GM12878 (cell line): ENCODE data around the gene GAD2. TPM values are rescaled to one million over a fixed set of nuclear protein-coding genes. Genes with fewer than 3 reads are reported as not detected.

Source experiments
- ATAC-seq: fragments of 200-7000 bp; cut with Tn5 transposase; 3 replicates; pipeline ENCODE4 v1.9.1; 2020; ENCODE audit warnings: mild to moderate bottlenecking, moderate library complexity
- BruUV-seq: library from RNA; stranded (reverse); fragments of 400-500 nt; replicated peaks from 2 replicates; lab custom pipeline; 2021; lab: Mats Ljungman, UMichigan
- CTCF ChIA-PET: fragments of 300-600 bp; sonication (Branson Sonifier 250); formaldehyde crosslinking; extraction: SDS; loops from one replicate; lab custom pipeline; 2021; ENCODE audit warnings: inconsistent platforms; lab: Yijun Ruan, JAX
- POLR2A ChIA-PET: fragments of 350-600 bp; formaldehyde crosslinking; extraction: SDS; loops from one replicate; lab custom pipeline; 2021; ENCODE audit warnings: inconsistent platforms; lab: Charles Lee
- RAD21 ChIA-PET: fragments of 300-600 bp; sonication (Branson Sonifier 250); formaldehyde crosslinking; loops from one replicate; lab custom pipeline; 2023; ENCODE audit warnings: antibody characterized with exemption; ENCODE audit not compliant: unreplicated experiment; lab: Charles Lee
- SMC1A ChIA-PET: fragments of 300-600 bp; sonication (Branson Sonifier 250); formaldehyde crosslinking; loops from one replicate; lab custom pipeline; 2023; ENCODE audit not compliant: unreplicated experiment, uncharacterized antibody; lab: Charles Lee
- DNase-seq: peaks from one replicate; pipeline ENCODE4 v3.0.0-alpha.2; 2011; ENCODE audit warnings: low read depth, low spot score
- FAIRE-seq: peaks from 3 replicates; lab custom pipeline; 2011; peaks lifted over from hg19 to GRCh38; lab: Jason Lieb, UNC
- H2AFZ ChIP-seq: 2 replicates; pipeline ENCODE4 v1.6.0; 2011; ENCODE audit warnings: low read depth, low read length, control low read depth; ENCODE audit not compliant: control insufficient read depth
- H3K27ac ChIP-seq: 2 replicates; pipeline ENCODE4 v1.5.1; 2011; ENCODE audit warnings: control low read depth; ENCODE audit not compliant: control insufficient read depth, insufficient read depth
- H3K27me3 ChIP-seq, 2 experiments: replicated peaks in 1 of 2; 2 replicates each; pipeline versions ENCODE4 v1.6.0 to v1.6.1; 2011; ENCODE audit warnings: low read length in 1 of 2; ENCODE audit not compliant: control insufficient read depth in 2 of 2, insufficient read depth in 2 of 2
- H3K36me3 ChIP-seq, 2 experiments: 2 replicates each; pipeline ENCODE4 v1.5.1; 2011; ENCODE audit warnings: low read length in 1 of 2; ENCODE audit not compliant: control insufficient read depth in 2 of 2, insufficient read depth in 2 of 2
- H3K4me1 ChIP-seq: 2 replicates; pipeline ENCODE4 v1.6.1; 2011; ENCODE audit warnings: mild to moderate bottlenecking, low read length, moderate library complexity, mixed read lengths; ENCODE audit not compliant: control insufficient read depth, insufficient read depth
- H3K4me2 ChIP-seq: 2 replicates; pipeline ENCODE4 v1.6.0; 2011; ENCODE audit warnings: control low read depth; ENCODE audit not compliant: control insufficient read depth, insufficient read depth
- H3K4me3 ChIP-seq: fragments of 200-600 bp; sonication (generic); 2 replicates; pipeline ENCODE4 v1.5.1; 2016
- H3K79me2 ChIP-seq: 2 replicates; pipeline ENCODE4 v1.6.0; 2011; ENCODE audit warnings: low read length; ENCODE audit not compliant: control insufficient read depth, insufficient read depth
- H3K9ac ChIP-seq: 2 replicates; pipeline ENCODE4 v1.8.0; 2011; ENCODE audit warnings: low read length, control low read depth, mixed read lengths; ENCODE audit not compliant: control insufficient read depth, insufficient read depth
- H3K9me3 ChIP-seq: replicated peaks from 3 replicates; pipeline ENCODE4 v1.5.1; 2011; ENCODE audit warnings: mild to moderate bottlenecking, low read length; ENCODE audit not compliant: control insufficient read depth, insufficient read depth
- H4K20me1 ChIP-seq: 2 replicates; pipeline ENCODE4 v1.6.0; 2011; ENCODE audit not compliant: control insufficient read depth, insufficient read depth
- BHLHE40 ChIP-seq, 2 experiments: fragments of 450-650 bp in 1 of 2; IDR thresholded peaks; 2 replicates each; pipeline ENCODE4 v1.6.1; 2011 to 2017; ENCODE audit warnings: low read depth in 2 of 2, borderline replicate concordance in 1 of 2, improper control_type of control experiment in 1 of 2, low read length in 1 of 2, mild to moderate bottlenecking in 1 of 2
- CREB1 ChIP-seq: IDR thresholded peaks from 2 replicates; pipeline ENCODE4 v1.6.1; 2012; ENCODE audit warnings: low read depth, mild to moderate bottlenecking, inconsistent platforms
- DPF2 ChIP-seq: fragments of 450-650 bp; IDR thresholded peaks from 2 replicates; pipeline ENCODE4 v1.6.1; 2017; ENCODE audit warnings: mild to moderate bottlenecking
- EED ChIP-seq: sonication (generic); IDR thresholded peaks from 2 replicates; pipeline ENCODE4 v1.6.1; 2016; ENCODE audit warnings: antibody characterized with exemption, low read depth
- ETV6 ChIP-seq, 2 experiments: fragments of 450-650 bp in 1 of 2; IDR thresholded peaks in 1 of 2; conservative IDR thresholded peaks in 1 of 2; 2 replicates each; pipeline ENCODE4 v1.6.1; 2014; ENCODE audit warnings: antibody characterized with exemption in 1 of 2, borderline replicate concordance in 1 of 2, low read depth in 1 of 2, mild to moderate bottlenecking in 1 of 2, moderate library complexity in 1 of 2
- FOXM1 ChIP-seq: IDR thresholded peaks from 2 replicates; pipeline ENCODE4 v1.6.1; 2012; ENCODE audit warnings: low read depth, mild to moderate bottlenecking, inconsistent platforms, low read length, moderate library complexity
- IKZF2 ChIP-seq, 2 experiments: fragments of 450-650 bp; IDR thresholded peaks; 2 replicates each; pipeline ENCODE4 v1.6.1; 2017; ENCODE audit warnings: mild to moderate bottlenecking in 2 of 2, moderate library complexity in 2 of 2
- JUND ChIP-seq: IDR thresholded peaks from 2 replicates; pipeline ENCODE4 v1.6.1; 2012; ENCODE audit warnings: low read depth, mild to moderate bottlenecking, low read length, improper control_type of control experiment, moderate library complexity
- LARP7 ChIP-seq: fragments of 450-650 bp; IDR thresholded peaks from 2 replicates; pipeline ENCODE4 v1.6.1; 2017; ENCODE audit warnings: mild to moderate bottlenecking
- MEF2A ChIP-seq: IDR thresholded peaks from 2 replicates; pipeline ENCODE4 v1.6.1; 2011; ENCODE audit warnings: low read depth, mild to moderate bottlenecking, low read length, moderate library complexity; ENCODE audit not compliant: insufficient read depth
- MTA2 ChIP-seq: fragments of 450-650 bp; IDR thresholded peaks from 2 replicates; pipeline ENCODE4 v1.6.1; 2016; ENCODE audit warnings: low read depth, mild to moderate bottlenecking, moderate library complexity
- NFIC ChIP-seq: IDR thresholded peaks from 2 replicates; pipeline ENCODE4 v1.6.1; 2012; ENCODE audit warnings: low read depth, mild to moderate bottlenecking, inconsistent platforms, low read length, moderate library complexity
- NFYA ChIP-seq: IDR thresholded peaks from 2 replicates; pipeline ENCODE4 v1.6.1; 2011; ENCODE audit warnings: low read depth, mild to moderate bottlenecking, low read length, improper control_type of control experiment, borderline replicate concordance
- NFYB ChIP-seq: IDR thresholded peaks from 2 replicates; pipeline ENCODE4 v1.6.1; 2011; ENCODE audit warnings: low read depth, mild to moderate bottlenecking, low read length, improper control_type of control experiment, moderate library complexity; ENCODE audit not compliant: insufficient read depth
- POLR2AphosphoS2 ChIP-seq: IDR thresholded peaks from 2 replicates; pipeline ENCODE4 v1.6.1; 2011; ENCODE audit warnings: low read depth, mild to moderate bottlenecking, low read length, improper control_type of control experiment, moderate library complexity
- RAD21 ChIP-seq: IDR thresholded peaks from 2 replicates; pipeline ENCODE4 v1.6.1; 2011; ENCODE audit warnings: mild to moderate bottlenecking, low read depth, low read length, moderate library complexity; ENCODE audit not compliant: insufficient read depth
- RAD51 ChIP-seq: fragments of 450-650 bp; IDR thresholded peaks from 2 replicates; pipeline ENCODE4 v1.6.1; 2016; ENCODE audit warnings: moderate library complexity, mild to moderate bottlenecking, inconsistent platforms
- RB1 ChIP-seq: fragments of 450-650 bp; formaldehyde crosslinking; IDR thresholded peaks from 2 replicates; pipeline ENCODE4 v1.6.1; 2017; ENCODE audit warnings: mild to moderate bottlenecking, borderline replicate concordance
- RCOR1 ChIP-seq: conservative IDR thresholded peaks from 2 replicates; pipeline ENCODE4 v1.6.1; 2012; ENCODE audit warnings: low read depth, low read length, improper control_type of control experiment
- STAT3 ChIP-seq: IDR thresholded peaks from 2 replicates; pipeline ENCODE4 v1.6.1; 2011; ENCODE audit warnings: low read depth, low read length, improper control_type of control experiment
- TCF12 ChIP-seq: IDR thresholded peaks from 2 replicates; pipeline ENCODE4 v1.6.1; 2011; ENCODE audit warnings: low read depth, mild to moderate bottlenecking, low read length
- ZBED1 ChIP-seq: IDR thresholded peaks from 2 replicates; pipeline ENCODE4 v1.6.1; 2016; ENCODE audit warnings: borderline replicate concordance
- WGBS: methylation state at CpG from one replicate; pipeline ENCODE4 v1.1.6; 2016; ENCODE audit warnings: low lambda C conversion rate; ENCODE audit not compliant: insufficient replicate concordance, insufficient coverage; ENCODE audit errors: missing lambda C conversion rate; 5-methylcytosine and 5-hydroxymethylcytosine counted together
- in situ Hi-C: fragments of 300-500 bp; cut with MboI; formaldehyde crosslinking; loops from 9 replicates; pipeline ENCODE4 v1.14.3; 2018; ENCODE audit warnings: mixed read lengths
- intact Hi-C: fragments of 100-400 bp; cut with micrococcal nuclease; formaldehyde crosslinking; loops from one replicate; pipeline ENCODE4 v1.14.2; 2022; ENCODE audit not compliant: unreplicated experiment
- polyA plus RNA-seq, 11 experiments: library from polyadenylated mRNA; depleted of rRNA in 4 of 11; unstranded in 6 of 11; stranded (reverse) in 5 of 11; fragments of >200 nt; fragmentation: Nextera tagmentation in 4 of 11; fragmentation: Illumina TruSeq in 1 of 11; extraction: Ambion mirVana in 4 of 11; extraction: Trizol in 1 of 11; gene quantifications; 1 replicate in 1 of 11; 2 replicates in 10 of 11; pipeline versions ENCODE4 v1.2.1 to v1.2.3, GENCODE V29; 2011 to 2016; ENCODE audit warnings: inconsistent platforms in 2 of 11, missing spikeins in 2 of 11, low read depth in 1 of 11
- total RNA-seq, 4 experiments: library from RNA; depleted of rRNA in 3 of 4; stranded (reverse); fragments of >200 nt in 3 of 4; fragmentation: Illumina TruSeq in 1 of 4; extraction: Trizol in 1 of 4; gene quantifications; 2 replicates each; pipeline versions ENCODE4 v1.2.1 to v1.2.3, GENCODE V29; 2013 to 2021
- TF ChIP-seq, protein P1 (sequence below): fragments of 450-650 bp; IDR thresholded peaks from 2 replicates; pipeline ENCODE4 v1.6.1; 2018; ENCODE audit warnings: borderline replicate concordance, mild to moderate bottlenecking; ENCODE audit not compliant: partially characterized antibody

The GAD2 gene
- total and polyA plus RNA-seq, 10 of the 15 experiments (the other 5 are each of a cell fraction or from before 2014, with no cell fraction given) = not detected

DNA sequence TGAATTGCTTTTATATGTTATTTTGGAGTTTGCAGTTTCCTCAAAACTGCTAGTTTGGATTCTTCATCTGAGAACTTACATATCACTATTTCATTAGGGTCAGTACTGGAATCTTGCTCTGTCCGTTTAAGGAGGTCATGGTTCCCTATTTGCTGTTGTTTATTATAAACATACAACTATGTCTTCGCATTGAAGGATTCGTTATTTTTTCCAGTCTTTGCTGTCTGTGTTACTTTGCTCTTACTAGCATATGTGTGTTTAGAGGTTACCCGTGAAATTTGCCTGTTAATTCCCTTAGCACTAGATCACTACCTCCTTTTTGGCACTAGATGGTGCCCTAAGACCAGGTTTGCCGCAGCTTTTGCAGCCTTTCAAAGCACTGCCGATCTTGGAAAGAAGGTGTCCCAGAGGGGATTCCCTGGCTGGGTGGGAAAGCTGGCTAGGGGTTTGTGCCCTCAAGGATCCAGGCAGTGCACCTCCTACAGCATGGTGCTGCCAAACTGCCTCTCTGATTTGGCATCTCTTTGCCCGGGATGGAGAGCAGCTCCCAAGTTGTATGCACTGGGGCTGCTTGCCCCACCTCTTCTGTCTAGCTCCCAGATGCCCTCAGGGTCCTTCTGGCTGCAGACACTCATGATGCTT lies 118.5 kb downstream of the GAD2 start:
- Histone ChIP-seq H3K27me3 (no peaks in the 10 kb centered on the region), H3K9ac (peak overlapping the region; percentile 41), H4K20me1 (no peaks in the 10 kb centered on the region), H3K4me2 (peak overlapping the region; percentile 72), H3K4me1 (peaks cover 8% of the 10 kb centered on the region), H3K79me2 (no peaks in the 10 kb centered on the region), H3K4me3 (peak overlapping the region; percentile 62), H2AFZ (peak overlapping the region; percentile 97), H3K27ac (peak overlapping the region; percentile 71), H3K36me3 (no peaks in the 10 kb centered on the region), H3K9me3 (no peaks in the 10 kb centered on the region; the same call in 2 of the 3 replicates)
- ChIA-PET RAD21 (interaction anchor here (0.6 to 4.1 kb wide), 26 partner anchors 13 to 546 kb away, joined by 3 to 45 read pairs (median 4); partner anchors contain the start of gene APBB1IP), SMC1A (interaction anchor here (0.7 to 4.6 kb wide), 49 partner anchors 10 to 547 kb away, joined by 3 to 53 read pairs (median 4); no protein-coding TSS in a partner anchor), CTCF (interaction anchor here (0.6 to 4.1 kb wide), 38 partner anchors 8 to 1025 kb away, joined by 3 to 77 read pairs (median 4); no protein-coding TSS in a partner anchor), POLR2A (no interaction called here)
- peak; percentile 66 for FAIRE-seq
- DNase-seq = peak; percentile 73
- no TSS peak for BruUV-seq
- WGBS = 2% methylated on average over 7 of the region's 7 CpGs
- intact Hi-C loops = loop anchor here (1.0 to 10.0 kb wide), 7 partner anchors 104 to 547 kb away; partner anchors contain the start of gene APBB1IP
- in situ Hi-C loops = loop anchor here (5.0 to 10.0 kb wide), 4 partner anchors 222 to 542 kb away; partner anchors contain the start of gene PDSS1
- peak; percentile 95 for ATAC-seq
- TF ChIP-seq RAD21 = peak; percentile 99
- TF ChIP-seq EED = peak; percentile 85
- TF ChIP-seq NFYB = no peak
- peak; percentile 55 to 66; a peak in 3 of 4 replicates for TF ChIP-seq IKZF2 (IDR thresholded peaks at IDR 0.05)
- peak; percentile 50; the same call in 1 of the 2 replicates for TF ChIP-seq FOXM1
- TF ChIP-seq, protein P1, sequence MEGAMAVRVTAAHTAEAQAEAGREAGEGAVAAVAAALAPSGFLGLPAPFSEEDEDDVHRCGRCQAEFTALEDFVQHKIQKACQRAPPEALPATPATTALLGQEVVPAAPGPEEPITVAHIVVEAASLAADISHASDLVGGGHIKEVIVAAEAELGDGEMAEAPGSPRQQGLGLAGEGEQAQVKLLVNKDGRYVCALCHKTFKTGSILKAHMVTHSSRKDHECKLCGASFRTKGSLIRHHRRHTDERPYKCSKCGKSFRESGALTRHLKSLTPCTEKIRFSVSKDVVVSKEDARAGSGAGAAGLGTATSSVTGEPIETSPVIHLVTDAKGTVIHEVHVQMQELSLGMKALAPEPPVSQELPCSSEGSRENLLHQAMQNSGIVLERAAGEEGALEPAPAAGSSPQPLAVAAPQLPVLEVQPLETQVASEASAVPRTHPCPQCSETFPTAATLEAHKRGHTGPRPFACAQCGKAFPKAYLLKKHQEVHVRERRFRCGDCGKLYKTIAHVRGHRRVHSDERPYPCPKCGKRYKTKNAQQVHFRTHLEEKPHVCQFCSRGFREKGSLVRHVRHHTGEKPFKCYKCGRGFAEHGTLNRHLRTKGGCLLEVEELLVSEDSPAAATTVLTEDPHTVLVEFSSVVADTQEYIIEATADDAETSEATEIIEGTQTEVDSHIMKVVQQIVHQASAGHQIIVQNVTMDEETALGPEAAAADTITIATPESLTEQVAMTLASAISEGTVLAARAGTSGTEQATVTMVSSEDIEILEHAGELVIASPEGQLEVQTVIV = no peak
- no peak for TF ChIP-seq POLR2AphosphoS2
- TF ChIP-seq NFYA = no peak
- TF ChIP-seq RAD51 = no peak
- TF ChIP-seq TCF12 = no peak
- no peak for TF ChIP-seq JUND
- TF ChIP-seq MTA2 = no peak
- TF ChIP-seq RB1 = peak; percentile 87
- TF ChIP-seq STAT3 = no peak
- peak; percentile 61; the same call in 1 of the 2 replicates for TF ChIP-seq DPF2
- TF ChIP-seq LARP7 = 0 out of 2 replicates have a peak, but pooled peaks have one; percentile 44
- TF ChIP-seq BHLHE40 (IDR thresholded peaks at IDR 0.05; ENCODE audit: borderline replicate concordance in 1 of 2, low read depth in 2 of 2, low read length in 1 of 2) = no peak
- 0 out of 4 replicates have a peak, but pooled peaks of 1 of the 2 experiments have one; percentile 38 for TF ChIP-seq ETV6 (conservative IDR thresholded peaks at IDR 0.05 in 1 of 2, IDR thresholded peaks at IDR 0.05 in 1 of 2; ENCODE audit: borderline replicate concordance in 1 of 2, low read depth in 1 of 2)
- TF ChIP-seq MEF2A = 0 out of 2 replicates have a peak, but pooled peaks have one; percentile 28
- TF ChIP-seq CREB1 = no peak
- no peak for TF ChIP-seq ZBED1
- TF ChIP-seq NFIC = no peak; the same call in 1 of the 2 replicates
- no peak for TF ChIP-seq RCOR1
